HG03025 (cell line): ENCODE results near the gene KRT10.
A peak's percentile ranks its signal among the peaks of the same experiment; 100 is the strongest.
"Not testable (repeated sequence)": the region's sequence is repeated elsewhere in the genome, so short reads cannot be mapped to it uniquely, and the experiment has no call there.

Experiments used
- ATAC-seq: cut with Tn5 transposase; IDR thresholded peaks from one replicate; pipeline ENCODE4 v1.9.1; 2021; ENCODE audit warnings: mild to moderate bottlenecking, moderate library complexity; ENCODE audit not compliant: unreplicated experiment, low FRiP score

Gene KRT10

GRCh38 chr17:40836020-40836419 is 13.6 kb upstream of the KRT10 start:
- ATAC-seq = no peak

DNA sequence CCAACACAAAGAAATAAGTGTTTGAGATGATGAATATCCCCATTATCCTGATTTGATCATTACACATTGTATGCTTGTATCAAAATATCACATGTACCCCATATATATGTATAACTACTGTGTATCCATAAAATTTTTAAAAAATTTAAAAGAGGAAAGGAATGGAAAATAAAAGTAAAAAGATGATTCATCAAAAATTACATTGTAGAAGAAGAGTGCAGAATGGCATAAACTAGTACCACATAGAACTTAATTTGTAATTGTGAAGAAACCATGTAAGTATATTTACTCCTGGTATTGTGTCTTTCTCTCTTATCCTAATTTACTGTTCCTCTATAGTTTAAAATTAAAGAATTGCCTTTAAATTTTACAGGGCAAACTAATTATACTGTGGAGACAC is 11.5 kb upstream of the KRT10 start:
- ATAC-seq = no peak

- ATAC-seq = no peak
Observed at GRCh38 chr17:40832840-40833239, 10.4 kb upstream of the KRT10 start.

DNA sequence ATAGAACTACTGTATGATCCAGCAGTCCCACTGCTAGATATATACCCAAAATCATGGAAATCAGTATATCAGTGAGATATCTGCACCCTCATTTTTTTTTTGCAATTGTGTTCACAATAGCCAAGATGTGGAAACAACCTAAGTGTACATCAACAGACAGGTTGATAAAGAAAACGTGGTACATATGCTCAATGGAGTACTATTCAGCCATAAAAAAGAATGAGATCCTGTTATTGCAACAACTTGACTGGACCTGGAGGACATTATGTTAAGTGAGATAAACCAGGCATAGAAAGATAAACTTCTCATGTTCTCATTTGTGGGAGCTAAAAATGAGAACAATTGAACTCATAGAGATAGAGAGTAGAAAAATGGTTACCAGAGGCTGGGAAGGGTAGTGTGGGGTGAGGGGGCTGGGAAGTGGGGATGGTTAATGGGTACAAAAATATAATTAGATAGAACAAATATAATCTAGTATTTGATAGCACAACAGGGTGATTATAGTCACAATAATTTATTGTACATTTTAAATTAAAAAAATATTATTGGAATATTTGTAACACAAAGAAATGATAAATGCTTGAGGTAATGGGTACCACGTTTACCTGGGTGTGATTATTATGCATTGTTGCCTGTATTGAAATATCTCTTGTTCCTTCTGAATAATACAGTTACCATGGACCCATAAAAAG is 7.8 kb upstream of the KRT10 start:
- no peak for ATAC-seq

GRCh38 chr17:40828454-40829044 is 6.1 kb upstream of the KRT10 start:
- no peak for ATAC-seq

DNA sequence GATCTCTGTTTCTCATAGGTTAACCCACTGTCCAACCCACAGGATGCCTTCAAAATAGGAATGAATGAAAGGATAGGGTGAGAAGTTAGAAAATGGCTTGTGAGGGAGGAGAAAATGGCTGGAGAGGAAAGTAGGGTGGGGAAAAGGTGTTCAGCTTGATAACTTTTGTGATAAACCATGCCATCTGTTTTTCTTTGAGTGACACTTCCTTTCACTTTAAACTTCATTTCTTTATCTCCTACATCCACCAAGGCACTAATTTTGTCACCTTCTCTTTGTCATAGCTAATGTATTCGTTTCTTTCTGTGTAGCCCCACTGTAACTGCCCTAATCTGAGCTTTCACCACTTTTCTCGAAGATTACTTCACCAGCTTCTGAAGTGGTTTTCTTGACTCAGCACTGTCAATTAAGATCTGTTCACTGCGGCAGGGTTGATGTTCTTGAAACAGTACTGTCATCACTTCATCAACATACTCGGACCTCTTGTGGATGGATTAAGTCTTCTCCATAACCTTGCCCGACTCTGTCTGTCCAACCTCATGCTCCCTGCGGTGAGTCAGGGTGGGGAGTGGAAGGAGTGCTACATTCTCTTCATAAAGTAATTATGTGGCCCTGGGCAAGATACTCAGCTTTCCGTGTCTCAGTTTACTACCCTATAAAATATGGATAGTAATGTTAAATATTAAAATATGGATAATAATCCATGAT is 5.5 kb upstream of the KRT10 start:
- ATAC-seq = no peak

GRCh38 chr17:40825599-40825998 is 3.2 kb upstream of the KRT10 start:
- no peak for ATAC-seq

- ATAC-seq = no peak
Observed at GRCh38 chr17:40824015-40824832, 1.8 kb upstream of the KRT10 start.

GRCh38 chr17:40821536-40821935 is 878 bp downstream of the KRT10 start:
- ATAC-seq = no peak

- no peak for ATAC-seq
Observed at GRCh38 chr17:40820228-40820838, 2.1 kb downstream of the KRT10 start.

GRCh38 chr17:40819528-40820125 is 2.8 kb downstream of the KRT10 start:
- no peak for ATAC-seq

DNA sequence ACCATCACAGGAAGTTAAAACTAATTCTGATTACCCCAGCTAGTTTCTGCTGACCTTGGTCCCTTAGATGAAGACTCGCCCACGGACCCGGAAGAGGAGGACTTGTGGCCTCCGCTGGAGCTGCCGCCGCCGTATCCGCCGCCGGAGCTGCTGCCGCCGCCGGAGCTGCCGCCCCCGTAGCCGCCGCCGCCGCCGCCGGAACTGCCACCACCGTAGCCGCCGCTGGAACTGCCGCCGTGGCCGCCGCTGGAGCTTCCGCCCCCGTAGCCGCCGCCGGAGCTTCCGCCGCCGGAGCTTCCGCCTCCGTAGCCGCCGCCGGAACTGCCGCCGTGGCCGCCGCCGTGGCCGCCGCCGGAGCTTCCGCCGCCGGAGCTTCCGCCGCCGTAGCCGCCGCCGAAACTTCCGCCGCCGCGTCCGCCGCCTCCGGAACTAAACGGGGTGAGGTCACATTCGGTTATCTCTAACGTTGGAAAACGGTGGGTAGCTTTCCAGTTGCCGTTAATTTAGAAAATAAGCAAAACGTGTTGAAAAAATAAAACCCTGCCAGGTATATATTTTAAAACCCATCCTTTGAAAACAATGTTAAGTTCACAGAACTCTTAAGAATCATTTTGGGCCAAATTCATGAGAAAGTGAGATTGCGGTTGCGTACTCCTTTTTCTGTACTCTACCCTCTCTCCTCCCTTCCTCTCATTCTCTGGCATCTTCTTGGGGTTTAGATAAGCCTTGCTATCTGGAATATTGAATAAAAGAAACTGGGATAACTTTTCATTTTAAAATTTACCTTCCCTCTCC is 3.5 kb downstream of the KRT10 start:
- peak; percentile 70 for ATAC-seq

GRCh38 chr17:40818343-40818732 is 4.1 kb downstream of the KRT10 start:
- no peak for ATAC-seq

- no peak for ATAC-seq
Observed at GRCh38 chr17:40817103-40817682, 5.2 kb downstream of the KRT10 start.

- ATAC-seq = no peak
Observed at GRCh38 chr17:40816569-40816968, 5.8 kb downstream of the KRT10 start.

DNA sequence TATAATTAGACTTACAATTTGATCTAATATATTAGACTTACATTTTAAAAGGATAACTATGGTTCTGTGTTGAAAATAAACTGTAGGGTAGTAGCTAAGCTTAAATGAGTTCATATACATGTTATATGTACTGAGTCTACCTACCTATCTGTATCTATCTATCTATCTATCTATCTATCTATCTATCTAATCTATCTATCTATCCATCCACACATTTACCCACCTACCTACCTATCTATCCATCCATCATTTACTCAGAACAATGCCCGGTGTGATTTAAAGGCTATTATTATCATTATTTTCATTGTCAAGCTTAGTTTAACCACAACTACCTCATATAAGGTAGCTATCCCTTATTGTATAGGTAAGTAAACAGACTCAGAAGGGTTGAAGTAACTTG is 7.0 kb downstream of the KRT10 start:
- ATAC-seq = no peak

DNA sequence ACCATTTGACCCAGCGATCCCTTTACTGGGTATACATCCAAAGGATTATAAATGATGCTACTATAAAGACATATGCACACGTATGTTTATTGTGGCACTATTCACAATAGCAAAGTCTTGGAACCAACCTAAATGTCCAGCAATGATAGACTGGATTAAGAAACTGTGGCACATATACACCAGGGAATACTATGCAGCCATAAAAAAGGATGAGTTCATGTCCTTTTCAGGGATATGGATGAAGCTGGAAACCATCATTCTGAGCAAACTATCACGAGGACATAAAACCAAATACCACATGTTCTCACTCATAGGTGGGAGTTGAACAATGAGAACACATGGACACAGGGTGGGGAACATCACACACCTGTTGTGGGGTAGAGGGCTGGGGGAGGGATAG is 7.8 kb downstream of the KRT10 start:
- ATAC-seq = not testable (repeated sequence)

GRCh38 chr17:40813804-40814203 is 8.6 kb downstream of the KRT10 start:
- ATAC-seq = no peak

GRCh38 chr17:40812639-40813038 is 9.8 kb downstream of the KRT10 start:
- no peak for ATAC-seq
